Measurements from ENCODE around the gene MAPK7. TPM values are rescaled to one million over a fixed set of nuclear protein-coding genes. Genes with fewer than 3 reads are reported as not detected.

Gene MAPK7
- total RNA-seq, 4 donors from 2014 or later: 29.5 to 62.4 (median 39.3) TPM

DNA sequence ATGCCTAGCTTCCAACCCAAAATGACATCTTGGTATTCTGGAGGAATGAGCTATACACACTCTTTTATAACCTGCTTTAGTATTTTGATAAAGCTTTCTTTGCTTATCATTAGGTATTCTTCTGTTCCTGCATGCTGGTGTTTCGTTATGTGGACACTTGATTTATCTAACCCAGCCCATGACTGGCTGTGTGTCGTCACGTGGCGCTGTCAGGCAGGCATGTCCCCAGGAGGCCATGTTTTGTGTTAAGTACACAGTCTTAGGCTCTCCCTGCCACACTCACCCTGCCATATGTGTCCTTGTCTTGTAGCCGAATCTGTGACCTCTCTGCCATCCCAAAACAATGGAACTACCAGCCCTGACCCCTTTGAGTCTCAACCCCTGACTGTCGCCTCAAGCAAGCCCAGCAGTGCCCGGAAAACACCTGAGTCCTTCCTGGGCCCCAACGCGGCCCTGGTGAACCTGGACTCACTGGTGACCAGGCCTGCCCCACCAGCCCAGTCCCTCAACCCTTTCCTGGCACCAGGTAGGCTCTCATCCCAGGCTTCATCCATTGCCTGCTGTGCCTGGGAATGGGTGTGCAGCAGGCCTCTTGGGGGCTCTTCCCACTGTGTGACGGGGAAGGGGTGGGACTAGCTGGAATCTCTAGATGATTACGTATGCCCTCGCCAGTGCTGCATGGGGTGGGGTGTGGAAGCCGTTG lies 46.6 kb upstream of the MAPK7 start:
- DNase-seq (ENCODE audit: low spot score in 2 of 2): no peak
- H3K27me3 ChIP-seq: no peaks in the 10 kb centered on the region
- 81 to 83% methylated on average over 13 of the region's 13 CpGs for WGBS, 2 donors
- no peak for TF ChIP-seq EP300 (IDR thresholded peaks at IDR 0.05)
- TF ChIP-seq POLR2A (IDR thresholded peaks at IDR 0.05): no peak
- TF ChIP-seq, protein P1, sequence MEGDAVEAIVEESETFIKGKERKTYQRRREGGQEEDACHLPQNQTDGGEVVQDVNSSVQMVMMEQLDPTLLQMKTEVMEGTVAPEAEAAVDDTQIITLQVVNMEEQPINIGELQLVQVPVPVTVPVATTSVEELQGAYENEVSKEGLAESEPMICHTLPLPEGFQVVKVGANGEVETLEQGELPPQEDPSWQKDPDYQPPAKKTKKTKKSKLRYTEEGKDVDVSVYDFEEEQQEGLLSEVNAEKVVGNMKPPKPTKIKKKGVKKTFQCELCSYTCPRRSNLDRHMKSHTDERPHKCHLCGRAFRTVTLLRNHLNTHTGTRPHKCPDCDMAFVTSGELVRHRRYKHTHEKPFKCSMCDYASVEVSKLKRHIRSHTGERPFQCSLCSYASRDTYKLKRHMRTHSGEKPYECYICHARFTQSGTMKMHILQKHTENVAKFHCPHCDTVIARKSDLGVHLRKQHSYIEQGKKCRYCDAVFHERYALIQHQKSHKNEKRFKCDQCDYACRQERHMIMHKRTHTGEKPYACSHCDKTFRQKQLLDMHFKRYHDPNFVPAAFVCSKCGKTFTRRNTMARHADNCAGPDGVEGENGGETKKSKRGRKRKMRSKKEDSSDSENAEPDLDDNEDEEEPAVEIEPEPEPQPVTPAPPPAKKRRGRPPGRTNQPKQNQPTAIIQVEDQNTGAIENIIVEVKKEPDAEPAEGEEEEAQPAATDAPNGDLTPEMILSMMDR (IDR thresholded peaks at IDR 0.05): no peak
- H3K4me1 ChIP-seq: peaks cover 0 to 14% (median 0%) of the 10 kb centered on the region in 4 donors
- no peaks in the 10 kb centered on the region for H3K9me3 ChIP-seq
- peak overlapping the region in 1 of 4 donors; percentile 16 for H3K27ac ChIP-seq
- peaks cover 0 to 80% (median 0%) of the 10 kb centered on the region in 3 donors for H3K36me3 ChIP-seq
- H3K4me3 ChIP-seq: no peak overlapping the region

DNA sequence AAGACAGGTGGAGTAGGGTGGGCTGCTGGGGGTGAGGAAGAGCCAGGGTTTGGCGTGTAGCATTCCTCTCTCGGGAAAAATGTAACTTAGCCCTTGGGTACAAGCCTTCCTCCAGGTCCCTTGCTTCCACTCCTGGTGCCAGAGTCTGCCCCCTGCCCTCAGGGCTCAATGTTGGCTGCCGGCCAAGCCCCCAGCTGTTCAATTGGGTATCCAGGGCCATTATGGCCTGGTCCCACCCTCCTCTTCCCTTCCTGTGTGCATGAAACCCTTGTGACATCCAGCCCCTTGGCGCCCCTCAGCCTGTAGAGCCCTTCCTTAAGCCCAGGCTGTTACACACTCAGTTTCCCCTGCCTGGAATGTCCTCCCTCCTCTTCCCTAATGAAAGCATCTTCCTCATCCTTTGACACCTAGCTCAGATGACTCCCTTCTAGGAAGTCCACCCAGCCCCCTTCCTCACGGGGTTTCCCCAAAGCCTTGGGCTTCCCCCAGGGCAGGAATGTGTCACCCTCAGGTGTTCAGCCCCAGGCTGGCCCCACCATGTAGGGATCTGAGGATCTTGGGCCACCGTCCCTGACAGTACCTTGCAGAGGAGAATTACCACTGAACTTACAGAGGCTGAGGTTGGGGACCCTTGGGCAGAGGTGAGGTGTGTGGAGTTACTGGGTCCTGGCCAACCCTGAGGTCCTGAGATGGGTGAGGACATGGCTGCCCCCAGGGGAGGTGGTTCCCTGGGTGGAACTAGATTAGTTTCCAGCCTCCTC lies 45.7 kb upstream of the MAPK7 start:
- H3K27ac ChIP-seq: peak overlapping the region in 1 of 4 donors; percentile 16

DNA sequence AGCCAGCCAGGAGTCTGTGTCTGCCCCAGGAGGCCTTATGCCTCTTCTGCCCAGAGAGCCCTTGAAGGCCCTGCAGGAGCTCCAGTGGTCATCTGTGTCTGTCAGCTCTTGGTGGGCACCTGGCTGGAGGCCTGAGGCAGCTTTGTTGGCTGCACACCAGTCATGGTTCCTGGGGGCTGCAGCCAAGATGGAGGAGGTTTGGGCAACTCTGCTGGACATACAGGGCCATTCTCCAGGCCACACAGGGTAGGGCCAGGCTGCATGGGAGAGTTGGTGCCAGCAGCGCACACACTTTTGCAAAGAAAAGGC lies 45.2 kb upstream of the MAPK7 start:
- H3K9me3 ChIP-seq: no peaks in the 10 kb centered on the region
- WGBS, 2 donors: 100% methylated on average over 1 of the region's 1 CpG
- H3K27ac ChIP-seq: no peak overlapping the region
- DNase-seq (ENCODE audit: low spot score in 2 of 2): no peak
- H3K4me3 ChIP-seq: no peak overlapping the region
- peaks cover 0 to 83% (median 0%) of the 10 kb centered on the region in 3 donors for H3K36me3 ChIP-seq
- no peaks in the 10 kb centered on the region for H3K27me3 ChIP-seq
- H3K4me1 ChIP-seq: peaks cover 0 to 28% (median 4%) of the 10 kb centered on the region in 4 donors
- TF ChIP-seq, protein P1 (IDR thresholded peaks at IDR 0.05): no peak
- TF ChIP-seq POLR2A (IDR thresholded peaks at IDR 0.05): no peak
- no peak for TF ChIP-seq EP300 (IDR thresholded peaks at IDR 0.05)

More for the DNA sequence above, 45.7 kb upstream of the MAPK7 start:
- H3K27me3 ChIP-seq: no peaks in the 10 kb centered on the region
- TF ChIP-seq EP300 (IDR thresholded peaks at IDR 0.05): no peak
- TF ChIP-seq, protein P1 (IDR thresholded peaks at IDR 0.05): no peak
- TF ChIP-seq POLR2A (IDR thresholded peaks at IDR 0.05): no peak
- no peak for DNase-seq (ENCODE audit: low spot score in 2 of 2)
- H3K9me3 ChIP-seq: no peaks in the 10 kb centered on the region
- peaks cover 0 to 83% (median 0%) of the 10 kb centered on the region in 3 donors for H3K36me3 ChIP-seq
- no peak overlapping the region for H3K4me3 ChIP-seq
- H3K4me1 ChIP-seq: peaks cover 0 to 22% (median 2%) of the 10 kb centered on the region in 4 donors
- WGBS, 2 donors: 66 to 79% methylated on average over 6 of the region's 6 CpGs

DNA sequence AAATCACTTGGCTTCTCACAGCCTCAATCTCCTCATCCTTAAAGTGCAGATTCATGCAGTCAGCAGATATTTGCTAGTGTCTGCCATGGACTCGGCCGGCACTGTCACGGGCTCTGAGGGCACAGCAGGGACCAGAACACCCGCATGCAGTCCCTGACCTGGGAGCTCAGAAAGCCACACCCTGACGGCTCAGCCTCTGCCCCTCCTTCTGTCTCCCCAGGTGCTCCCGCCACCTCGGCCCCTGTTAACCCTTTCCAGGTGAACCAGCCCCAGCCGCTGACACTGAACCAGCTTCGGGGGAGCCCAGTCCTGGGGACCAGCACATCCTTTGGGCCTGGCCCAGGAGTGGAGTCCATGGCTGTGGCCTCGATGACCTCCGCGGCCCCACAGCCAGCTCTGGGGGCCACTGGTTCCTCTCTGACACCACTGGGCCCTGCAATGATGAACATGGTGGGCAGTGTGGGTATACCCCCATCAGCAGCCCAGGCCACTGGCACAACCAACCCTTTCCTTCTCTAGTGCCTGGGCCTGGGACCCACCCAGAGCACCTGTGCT lies 44.5 kb upstream of the MAPK7 start:
- Histone ChIP-seq H3K9me3 (no peaks in the 10 kb centered on the region), H3K36me3 (peaks cover 0 to 75% (median 0%) of the 10 kb centered on the region in 3 donors), H3K4me1 (peaks cover 0 to 33% (median 4%) of the 10 kb centered on the region in 4 donors), H3K27me3 (no peaks in the 10 kb centered on the region), H3K4me3 (no peak overlapping the region), H3K27ac (no peak overlapping the region)
- no peak for DNase-seq (ENCODE audit: low spot score in 2 of 2)
- TF ChIP-seq, protein P1 (IDR thresholded peaks at IDR 0.05): no peak
- TF ChIP-seq EP300 (IDR thresholded peaks at IDR 0.05): no peak
- TF ChIP-seq POLR2A (IDR thresholded peaks at IDR 0.05): no peak
- WGBS, 2 donors: 84 to 85% methylated on average over 12 of the region's 12 CpGs

DNA sequence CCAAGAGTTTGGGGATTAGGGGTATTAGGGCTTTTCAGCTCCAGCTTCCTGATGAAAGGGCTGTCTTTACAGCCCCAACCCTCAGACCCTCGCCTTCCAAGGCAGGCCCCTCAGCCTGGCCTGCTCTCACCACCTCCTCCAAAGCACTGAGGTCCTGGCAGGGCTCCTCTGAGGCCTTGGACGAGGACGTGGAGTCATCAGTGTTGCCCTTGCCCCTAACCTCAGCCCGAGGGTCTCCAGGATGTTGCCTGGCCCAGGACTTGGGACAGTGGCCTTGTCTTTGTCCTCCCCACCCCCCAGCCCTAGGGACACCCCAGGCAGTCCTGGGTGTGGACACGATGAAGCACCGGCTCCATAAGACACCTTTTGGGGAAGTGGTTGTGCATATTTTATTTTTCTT lies 44.0 kb upstream of the MAPK7 start:
- Histone ChIP-seq H3K9me3 (no peaks in the 10 kb centered on the region), H3K4me3 (no peak overlapping the region), H3K27me3 (no peaks in the 10 kb centered on the region), H3K4me1 (peaks cover 0 to 33% (median 4%) of the 10 kb centered on the region in 4 donors), H3K36me3 (peaks cover 0 to 70% (median 0%) of the 10 kb centered on the region in 3 donors), H3K27ac (no peak overlapping the region)
- no peak for DNase-seq (ENCODE audit: low spot score in 2 of 2)
- TF ChIP-seq EP300 (IDR thresholded peaks at IDR 0.05) (no peak), POLR2A (IDR thresholded peaks at IDR 0.05) (no peak)
- TF ChIP-seq, protein P1 (IDR thresholded peaks at IDR 0.05): no peak
- 74 to 83% methylated on average over 5 to 6 of the region's 6 CpGs for WGBS, 2 donors
